ENCODE results near the gene PRKAR2A. TPM values are rescaled to one million over a fixed set of nuclear protein-coding genes. Genes with fewer than 3 reads are reported as not detected.
"Not testable (repeated sequence)": the region's sequence is repeated elsewhere in the genome, so short reads cannot be mapped to it uniquely, and the experiment has no call there.

Gene PRKAR2A
- total RNA-seq, 2 donors from 2014 or later = 38.9 to 41.2 TPM

- 81 to 100% methylated on average over 1 of the region's 1 CpG for WGBS, 2 experiments (ENCODE audit: insufficient coverage in 1 of 2, insufficient read length in 1 of 2)
- Histone ChIP-seq H3K36me3 (ENCODE audit: control insufficient read depth, insufficient read depth, low read length) (peaks cover 43% of the 10 kb centered on the region), H3K27ac (ENCODE audit: low read depth, low read length) (no peak overlapping the region), H3K9me3 (ENCODE audit: control insufficient read depth, low read length) (no peaks in the 10 kb centered on the region), H3K9ac (ENCODE audit: extremely low read depth, low read length, poor library complexity, severe bottlenecking) (no peak overlapping the region), H3K27me3 (ENCODE audit: control insufficient read depth, insufficient read depth, low read length, poor library complexity, severe bottlenecking) (no peaks in the 10 kb centered on the region), H3K4me3 (ENCODE audit: low read length) (no peak overlapping the region), H3K4me1 (ENCODE audit: control insufficient read depth, insufficient read depth, low read length) (no peaks in the 10 kb centered on the region)
- Mint-ChIP-seq H3K9me3 (no peaks in the 10 kb centered on the region), H3K27me3 (ENCODE audit: insufficient read depth) (no peaks in the 10 kb centered on the region), H3K36me3 (ENCODE audit: low read depth) (peaks cover 32% of the 10 kb centered on the region), H3K27ac (no peak overlapping the region), H3K4me1 (no peaks in the 10 kb centered on the region), H3K4me3 (no peak overlapping the region)
- peak; percentile 59 for TF ChIP-seq CTCF (conservative IDR thresholded peaks at IDR 0.05)
- DNase-seq = no peak
Measured at GRCh38 chr3:48765376-48765775, 82.3 kb downstream of the PRKAR2A start.

DNA sequence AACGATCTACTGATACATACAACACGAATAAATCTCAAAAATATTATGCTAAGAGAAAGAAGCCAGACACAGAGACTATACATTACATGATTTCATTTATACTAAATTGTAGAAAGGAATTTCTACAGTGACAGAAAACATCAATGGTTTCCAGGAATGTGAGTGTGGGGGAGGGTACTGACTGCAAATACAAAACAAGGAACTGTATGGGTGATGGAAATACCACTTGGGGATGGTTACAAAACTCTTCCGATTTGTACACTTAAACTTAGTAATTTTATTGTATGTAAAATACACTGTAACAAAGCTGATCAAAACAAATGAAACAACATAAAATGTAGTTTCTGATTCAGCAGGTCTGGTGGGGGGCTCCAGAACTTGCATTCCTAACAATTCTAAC, 84.9 kb downstream of the PRKAR2A start:
- H3K27ac Mint-ChIP-seq = no peak overlapping the region
- no peaks in the 10 kb centered on the region for H3K9me3 ChIP-seq (ENCODE audit: control insufficient read depth, low read length)
- TF ChIP-seq CTCF (conservative IDR thresholded peaks at IDR 0.05) = no peak
- H3K27me3 Mint-ChIP-seq (ENCODE audit: insufficient read depth) = no peaks in the 10 kb centered on the region
- H3K36me3 ChIP-seq (ENCODE audit: control insufficient read depth, insufficient read depth, low read length) = peaks cover 45% of the 10 kb centered on the region
- no peaks in the 10 kb centered on the region for H3K9me3 Mint-ChIP-seq
- H3K4me3 Mint-ChIP-seq = no peak overlapping the region
- no peak overlapping the region for H3K27ac ChIP-seq (ENCODE audit: low read depth, low read length)
- H3K4me3 ChIP-seq (ENCODE audit: low read length) = no peak overlapping the region
- H3K9ac ChIP-seq (ENCODE audit: extremely low read depth, low read length, poor library complexity, severe bottlenecking) = no peak overlapping the region
- no peak for DNase-seq
- H3K4me1 ChIP-seq (ENCODE audit: control insufficient read depth, insufficient read depth, low read length) = no peaks in the 10 kb centered on the region
- H3K4me1 Mint-ChIP-seq = no peaks in the 10 kb centered on the region
- peaks cover 35% of the 10 kb centered on the region for H3K36me3 Mint-ChIP-seq (ENCODE audit: low read depth)
- H3K27me3 ChIP-seq (ENCODE audit: control insufficient read depth, insufficient read depth, low read length, poor library complexity, severe bottlenecking) = no peaks in the 10 kb centered on the region
- no CpG with 5 or more reads among the region's 3 CpGs for WGBS, 2 experiments (ENCODE audit: insufficient coverage in 1 of 2, insufficient read length in 1 of 2)

- H3K36me3 ChIP-seq (ENCODE audit: control insufficient read depth, insufficient read depth, low read length) = peaks cover 44% of the 10 kb centered on the region
- not testable (repeated sequence) for H3K27me3 Mint-ChIP-seq (ENCODE audit: insufficient read depth); H3K4me3 ChIP-seq (ENCODE audit: low read length); H3K9ac ChIP-seq (ENCODE audit: extremely low read depth, low read length, poor library complexity, severe bottlenecking); H3K4me1 Mint-ChIP-seq; H3K27ac ChIP-seq (ENCODE audit: low read depth, low read length); H3K4me1 ChIP-seq (ENCODE audit: control insufficient read depth, insufficient read depth, low read length); H3K27ac Mint-ChIP-seq; H3K27me3 ChIP-seq (ENCODE audit: control insufficient read depth, insufficient read depth, low read length, poor library complexity, severe bottlenecking); H3K9me3 Mint-ChIP-seq; DNase-seq; H3K9me3 ChIP-seq (ENCODE audit: control insufficient read depth, low read length); H3K4me3 Mint-ChIP-seq
- 94% methylated on average over 5 of the region's 5 CpGs; no CpG with 5 or more reads in 1 of the 2 experiments for WGBS, 2 experiments (ENCODE audit: insufficient coverage in 1 of 2, insufficient read length in 1 of 2)
- peaks cover 36% of the 10 kb centered on the region for H3K36me3 Mint-ChIP-seq (ENCODE audit: low read depth)
Measured at GRCh38 chr3:48759991-48760540, 87.6 kb downstream of the PRKAR2A start.

DNA sequence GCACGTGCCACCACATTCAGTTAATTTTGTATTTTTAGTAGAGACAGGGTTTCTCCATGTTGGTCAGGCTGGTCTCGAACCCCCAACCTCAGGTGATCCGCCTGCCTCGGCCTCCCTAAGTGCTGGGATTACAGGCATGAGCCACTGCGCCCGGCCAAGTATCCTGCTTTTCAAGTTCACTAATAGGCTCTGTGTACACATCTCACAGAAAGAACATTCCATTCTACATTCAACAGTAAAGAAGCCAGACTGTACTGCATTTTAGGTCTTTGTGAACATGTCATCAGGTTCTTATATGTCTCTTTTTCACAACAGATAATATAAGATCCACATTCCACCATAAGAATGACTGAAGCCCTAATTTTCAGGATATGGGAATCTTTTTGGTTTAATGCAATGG, 88.1 kb downstream of the PRKAR2A start:
- not testable (repeated sequence) for H3K9me3 ChIP-seq (ENCODE audit: control insufficient read depth, low read length); H3K4me3 ChIP-seq (ENCODE audit: low read length); H3K4me1 Mint-ChIP-seq; H3K9me3 Mint-ChIP-seq; DNase-seq; H3K4me1 ChIP-seq (ENCODE audit: control insufficient read depth, insufficient read depth, low read length); H3K9ac ChIP-seq (ENCODE audit: extremely low read depth, low read length, poor library complexity, severe bottlenecking); H3K27ac Mint-ChIP-seq; H3K27me3 Mint-ChIP-seq (ENCODE audit: insufficient read depth); H3K27ac ChIP-seq (ENCODE audit: low read depth, low read length); H3K27me3 ChIP-seq (ENCODE audit: control insufficient read depth, insufficient read depth, low read length, poor library complexity, severe bottlenecking); H3K4me3 Mint-ChIP-seq
- 91 to 95% methylated on average over 5 to 6 of the region's 6 CpGs for WGBS, 2 experiments (ENCODE audit: insufficient coverage in 1 of 2, insufficient read length in 1 of 2)
- H3K36me3 ChIP-seq (ENCODE audit: control insufficient read depth, insufficient read depth, low read length) = peaks cover 39% of the 10 kb centered on the region
- H3K36me3 Mint-ChIP-seq (ENCODE audit: low read depth) = peaks cover 33% of the 10 kb centered on the region
